GM12878 (cell line): ENCODE measurements around the gene SLC13A4. TPM values are rescaled to one million over a fixed set of nuclear protein-coding genes. Genes with fewer than 3 reads are reported as not detected.
"Not testable (repeated sequence)": the region's sequence is repeated elsewhere in the genome, so short reads cannot be mapped to it uniquely, and the experiment has no call there.

Experiments used
- ATAC-seq: fragments of 200-7000 bp; cut with Tn5 transposase; 3 replicates; pipeline ENCODE4 v1.9.1; 2020; ENCODE audit warnings: mild to moderate bottlenecking, moderate library complexity
- BruUV-seq: library from RNA; stranded (reverse); fragments of 400-500 nt; replicated peaks from 2 replicates; lab custom pipeline; 2021; lab: Mats Ljungman, UMichigan
- CTCF ChIA-PET: fragments of 300-600 bp; sonication (Branson Sonifier 250); formaldehyde crosslinking; extraction: SDS; loops from one replicate; lab custom pipeline; 2021; ENCODE audit warnings: inconsistent platforms; lab: Yijun Ruan, JAX
- POLR2A ChIA-PET: fragments of 350-600 bp; formaldehyde crosslinking; extraction: SDS; loops from one replicate; lab custom pipeline; 2021; ENCODE audit warnings: inconsistent platforms; lab: Charles Lee
- RAD21 ChIA-PET: fragments of 300-600 bp; sonication (Branson Sonifier 250); formaldehyde crosslinking; loops from one replicate; lab custom pipeline; 2023; ENCODE audit warnings: antibody characterized with exemption; ENCODE audit not compliant: unreplicated experiment; lab: Charles Lee
- SMC1A ChIA-PET: fragments of 300-600 bp; sonication (Branson Sonifier 250); formaldehyde crosslinking; loops from one replicate; lab custom pipeline; 2023; ENCODE audit not compliant: unreplicated experiment, uncharacterized antibody; lab: Charles Lee
- DNase-seq: peaks from one replicate; pipeline ENCODE4 v3.0.0-alpha.2; 2011; ENCODE audit warnings: low read depth, low spot score
- FAIRE-seq: peaks from 3 replicates; lab custom pipeline; 2011; peaks lifted over from hg19 to GRCh38; lab: Jason Lieb, UNC
- H2AFZ ChIP-seq: 2 replicates; pipeline ENCODE4 v1.6.0; 2011; ENCODE audit warnings: low read depth, low read length, control low read depth; ENCODE audit not compliant: control insufficient read depth
- H3K27ac ChIP-seq: 2 replicates; pipeline ENCODE4 v1.5.1; 2011; ENCODE audit warnings: control low read depth; ENCODE audit not compliant: control insufficient read depth, insufficient read depth
- H3K27me3 ChIP-seq, 2 experiments: replicated peaks in 1 of 2; 2 replicates each; pipeline versions ENCODE4 v1.6.0 to v1.6.1; 2011; ENCODE audit warnings: low read length in 1 of 2; ENCODE audit not compliant: control insufficient read depth in 2 of 2, insufficient read depth in 2 of 2
- H3K36me3 ChIP-seq, 2 experiments: 2 replicates each; pipeline ENCODE4 v1.5.1; 2011; ENCODE audit warnings: low read length in 1 of 2; ENCODE audit not compliant: control insufficient read depth in 2 of 2, insufficient read depth in 2 of 2
- H3K4me1 ChIP-seq: 2 replicates; pipeline ENCODE4 v1.6.1; 2011; ENCODE audit warnings: mild to moderate bottlenecking, low read length, moderate library complexity, mixed read lengths; ENCODE audit not compliant: control insufficient read depth, insufficient read depth
- H3K4me2 ChIP-seq: 2 replicates; pipeline ENCODE4 v1.6.0; 2011; ENCODE audit warnings: control low read depth; ENCODE audit not compliant: control insufficient read depth, insufficient read depth
- H3K4me3 ChIP-seq: fragments of 200-600 bp; sonication (generic); 2 replicates; pipeline ENCODE4 v1.5.1; 2016
- H3K79me2 ChIP-seq: 2 replicates; pipeline ENCODE4 v1.6.0; 2011; ENCODE audit warnings: low read length; ENCODE audit not compliant: control insufficient read depth, insufficient read depth
- H3K9ac ChIP-seq: 2 replicates; pipeline ENCODE4 v1.8.0; 2011; ENCODE audit warnings: low read length, control low read depth, mixed read lengths; ENCODE audit not compliant: control insufficient read depth, insufficient read depth
- H3K9me3 ChIP-seq: replicated peaks from 3 replicates; pipeline ENCODE4 v1.5.1; 2011; ENCODE audit warnings: mild to moderate bottlenecking, low read length; ENCODE audit not compliant: control insufficient read depth, insufficient read depth
- H4K20me1 ChIP-seq: 2 replicates; pipeline ENCODE4 v1.6.0; 2011; ENCODE audit not compliant: control insufficient read depth, insufficient read depth
- DPF2 ChIP-seq: fragments of 450-650 bp; IDR thresholded peaks from 2 replicates; pipeline ENCODE4 v1.6.1; 2017; ENCODE audit warnings: mild to moderate bottlenecking
- POU2F2 ChIP-seq: IDR thresholded peaks from 3 replicates; pipeline ENCODE4 v1.6.1; 2011; ENCODE audit warnings: low read depth, mild to moderate bottlenecking, low read length, borderline replicate concordance
- SMAD1 ChIP-seq: fragments of 450-650 bp; IDR thresholded peaks from 2 replicates; pipeline ENCODE4 v1.6.1; 2018; ENCODE audit warnings: mild to moderate bottlenecking, low read depth; ENCODE audit not compliant: partially characterized antibody
- SUPT20H ChIP-seq: IDR thresholded peaks from 2 replicates; pipeline ENCODE4 v1.6.1; 2011; ENCODE audit warnings: low read depth, mild to moderate bottlenecking, low read length, moderate library complexity, borderline replicate concordance; ENCODE audit not compliant: control insufficient read depth
- SUZ12 ChIP-seq: fragments of 200-600 bp; sonication (generic); IDR thresholded peaks from one replicate; pipeline ENCODE4 v1.6.1; 2018; ENCODE audit warnings: antibody characterized with exemption, mild to moderate bottlenecking; ENCODE audit not compliant: unreplicated experiment
- WGBS: methylation state at CpG from one replicate; pipeline ENCODE4 v1.1.6; 2016; ENCODE audit warnings: low lambda C conversion rate; ENCODE audit not compliant: insufficient replicate concordance, insufficient coverage; ENCODE audit errors: missing lambda C conversion rate; 5-methylcytosine and 5-hydroxymethylcytosine counted together
- in situ Hi-C: fragments of 300-500 bp; cut with MboI; formaldehyde crosslinking; loops from 9 replicates; pipeline ENCODE4 v1.14.3; 2018; ENCODE audit warnings: mixed read lengths
- intact Hi-C: fragments of 100-400 bp; cut with micrococcal nuclease; formaldehyde crosslinking; loops from one replicate; pipeline ENCODE4 v1.14.2; 2022; ENCODE audit not compliant: unreplicated experiment
- polyA plus RNA-seq, 11 experiments: library from polyadenylated mRNA; depleted of rRNA in 4 of 11; unstranded in 6 of 11; stranded (reverse) in 5 of 11; fragments of >200 nt; fragmentation: Nextera tagmentation in 4 of 11; fragmentation: Illumina TruSeq in 1 of 11; extraction: Ambion mirVana in 4 of 11; extraction: Trizol in 1 of 11; gene quantifications; 1 replicate in 1 of 11; 2 replicates in 10 of 11; pipeline versions ENCODE4 v1.2.1 to v1.2.3, GENCODE V29; 2011 to 2016; ENCODE audit warnings: inconsistent platforms in 2 of 11, missing spikeins in 2 of 11, low read depth in 1 of 11
- total RNA-seq, 4 experiments: library from RNA; depleted of rRNA in 3 of 4; stranded (reverse); fragments of >200 nt in 3 of 4; fragmentation: Illumina TruSeq in 1 of 4; extraction: Trizol in 1 of 4; gene quantifications; 2 replicates each; pipeline versions ENCODE4 v1.2.1 to v1.2.3, GENCODE V29; 2013 to 2021

The SLC13A4 gene
- total and polyA plus RNA-seq, 10 of the 15 experiments (the other 5 are each of a cell fraction or from before 2014, with no cell fraction given), result 0.14 to 0.23 (median 0.20) TPM; not detected in 7

GRCh38 chr7:135644154-135644553 lies 83.8 kb downstream of the SLC13A4 start:
- 98% methylated on average over 3 of the region's 3 CpGs for WGBS
- Histone ChIP-seq H3K4me2 (no peak overlapping the region), H3K79me2 (no peaks in the 10 kb centered on the region), H3K9ac (no peak overlapping the region), H4K20me1 (no peaks in the 10 kb centered on the region), H2AFZ (no peak overlapping the region), H3K4me3 (no peak overlapping the region), H3K27ac (no peak overlapping the region), H3K27me3 (no peaks in the 10 kb centered on the region), H3K4me1 (no peaks in the 10 kb centered on the region), H3K9me3 (no peaks in the 10 kb centered on the region), H3K36me3 (peaks cover 7 to 50% of the 10 kb centered on the region in 2 experiments)
- no peak for ATAC-seq
- TF ChIP-seq POU2F2 (no peak), SMAD1 (no peak), DPF2 (no peak), SUZ12 (no peak), SUPT20H (no peak)
- in situ Hi-C loops (no loop called here), intact Hi-C loops (loop anchor here (10.0 kb wide), 1 partner anchor 229 kb away; no protein-coding TSS in a partner anchor)
- no TSS peak for BruUV-seq
- FAIRE-seq, result no peak
- ChIA-PET CTCF (interaction anchor here (0.8 to 7.5 kb wide), 28 partner anchors 11 to 369 kb away, joined by 3 to 123 read pairs (median 7); partner anchors contain the start of gene STMP1), RAD21 (interaction anchor here (0.7 to 2.9 kb wide), 5 partner anchors 19 to 369 kb away, joined by 3 to 24 read pairs (median 6); no protein-coding TSS in a partner anchor), POLR2A (no interaction called here), SMC1A (interaction anchor here (1.0 to 4.1 kb wide), 14 partner anchors 8 to 370 kb away, joined by 3 to 33 read pairs (median 5); no protein-coding TSS in a partner anchor)
- DNase-seq, result no peak

GRCh38 chr7:135639690-135640089 lies 88.3 kb downstream of the SLC13A4 start:
- H2AFZ ChIP-seq, H4K20me1 ChIP-seq, H3K27ac ChIP-seq, H3K27me3 ChIP-seq, H3K4me1 ChIP-seq, ATAC-seq, POLR2A ChIA-PET, SMC1A ChIA-PET, FAIRE-seq, H3K9ac ChIP-seq, RAD21 ChIA-PET, H3K4me3 ChIP-seq, H3K4me2 ChIP-seq, BruUV-seq, H3K79me2 ChIP-seq, in situ Hi-C loops, H3K9me3 ChIP-seq, DNase-seq: not testable (repeated sequence)
- H3K36me3 ChIP-seq, result peaks cover 3 to 29% of the 10 kb centered on the region in 2 experiments
- intact Hi-C loops, result loop anchor here (10.0 kb wide), 1 partner anchor 225 kb away; no protein-coding TSS in a partner anchor
- CTCF ChIA-PET, result interaction anchor here (1.5 kb wide), 1 partner anchor 20 kb away, joined by 4 read pairs; no protein-coding TSS in a partner anchor
